Effector CD4-positive, alpha-beta T cell (primary cell): ENCODE measurements around the gene AHCYL2.
"Not testable (repeated sequence)": the region's sequence is repeated elsewhere in the genome, so short reads cannot be mapped to it uniquely, and the experiment has no call there.

Experiments used
- DNase-seq: peaks from one replicate; pipeline ENCODE4 v3.0.0-alpha.2; 2020

The AHCYL2 gene

GRCh38 chr7:129433847-129434674 lies 209.2 kb downstream of the AHCYL2 start, which contains the start of gene STRIP2:
Gene STRIP2, plus strand, starts transcription at chr7:129434432. Its CDS starts 41 bp downstream, at chr7:129434473.
- DNase-seq, result peak; percentile 90

GRCh38 chr7:129434675-129435318 lies 210.0 kb downstream of the AHCYL2 start:
- DNase-seq, result no peak

GRCh38 chr7:129435414-129435829 lies 210.6 kb downstream of the AHCYL2 start:
- DNase-seq, result no peak

GRCh38 chr7:129436335-129436923 lies 211.6 kb downstream of the AHCYL2 start:
- DNase-seq, result no peak

GRCh38 chr7:129437190-129437589 lies 212.4 kb downstream of the AHCYL2 start:
- no peak for DNase-seq

- DNase-seq, result no peak
Measured at GRCh38 chr7:129438281-129438838, 213.5 kb downstream of the AHCYL2 start.

GRCh38 chr7:129438839-129439651 lies 214.2 kb downstream of the AHCYL2 start:
- DNase-seq, result no peak

GRCh38 chr7:129439963-129440625 lies 215.3 kb downstream of the AHCYL2 start:
- DNase-seq, result no peak

GRCh38 chr7:129443612-129444011 lies 218.8 kb downstream of the AHCYL2 start:
- DNase-seq, result no peak

- not testable (repeated sequence) for DNase-seq
Measured at GRCh38 chr7:129444776-129445175, 219.9 kb downstream of the AHCYL2 start.

GRCh38 chr7:129446925-129447324 lies 222.1 kb downstream of the AHCYL2 start:
- DNase-seq, result not testable (repeated sequence)

GRCh38 chr7:129447445-129447844 lies 222.6 kb downstream of the AHCYL2 start:
- not testable (repeated sequence) for DNase-seq

- not testable (repeated sequence) for DNase-seq
Measured at GRCh38 chr7:129448608-129449007, 223.8 kb downstream of the AHCYL2 start.

GRCh38 chr7:129450295-129450694 lies 225.5 kb downstream of the AHCYL2 start:
- no peak for DNase-seq

- DNase-seq, result no peak
Measured at GRCh38 chr7:129452589-129453231, 227.9 kb downstream of the AHCYL2 start.

GRCh38 chr7:129453510-129454248 lies 228.8 kb downstream of the AHCYL2 start:
- no peak for DNase-seq

- DNase-seq, result no peak
Measured at GRCh38 chr7:129454249-129454551, 229.4 kb downstream of the AHCYL2 start.

- no peak for DNase-seq
Measured at GRCh38 chr7:129456421-129456820, 231.6 kb downstream of the AHCYL2 start.

GRCh38 chr7:129457101-129457500 lies 232.3 kb downstream of the AHCYL2 start:
- no peak for DNase-seq

GRCh38 chr7:129458171-129458570 lies 233.3 kb downstream of the AHCYL2 start:
- DNase-seq, result no peak

- DNase-seq, result no peak
Measured at GRCh38 chr7:129461809-129462208, 237.0 kb downstream of the AHCYL2 start.
